ENCODE measurements around the gene MIP. TPM values are rescaled to one million over a fixed set of nuclear protein-coding genes. Genes with fewer than 3 reads are reported as not detected.

The MIP gene
- total RNA-seq, 1 donor from 2014 or later: not detected

DNA sequence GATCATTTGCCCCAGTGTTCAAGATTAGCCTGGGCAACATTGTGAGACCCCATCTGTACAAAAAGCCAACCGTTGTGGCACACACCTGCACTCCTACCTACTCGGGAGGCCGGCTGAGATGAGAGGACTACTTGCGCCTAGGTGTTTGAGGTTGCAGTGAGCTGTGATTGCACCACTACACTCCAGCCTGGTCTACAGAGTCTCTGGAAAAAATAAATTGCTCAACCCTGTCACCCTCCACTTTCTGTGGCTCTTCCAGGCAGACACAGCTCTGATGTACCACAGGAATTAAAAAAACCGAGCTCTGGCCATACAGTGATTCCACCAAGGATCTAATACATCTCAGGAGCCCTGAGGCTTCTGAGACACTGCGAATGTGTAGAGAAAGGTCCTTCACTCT lies 19.6 kb downstream of the MIP start:
- ATAC-seq: no peak
- intact Hi-C loops (cut with DNase I): no loop called here

DNA sequence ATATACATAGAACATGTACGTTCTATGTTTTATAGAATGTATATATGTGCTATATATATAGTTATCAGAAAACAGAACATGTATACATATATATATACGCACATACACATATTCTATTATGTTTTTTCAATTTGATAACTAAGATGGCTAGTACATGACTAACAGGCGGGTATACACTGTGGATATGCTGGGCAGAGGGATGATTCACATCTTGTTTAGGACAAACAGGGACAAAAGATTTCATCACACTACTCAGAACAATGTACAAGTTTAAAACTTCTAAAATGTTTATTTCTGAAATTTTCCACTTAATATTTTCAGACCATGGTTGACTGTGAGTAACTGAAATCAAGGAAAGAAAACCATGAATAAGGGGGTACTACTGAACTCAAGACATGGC lies 22.6 kb downstream of the MIP start:
- H3K27ac ChIP-seq: no peak overlapping the region
- DNase-seq (no peak), ATAC-seq (no peak)
- TF ChIP-seq, protein P1, sequence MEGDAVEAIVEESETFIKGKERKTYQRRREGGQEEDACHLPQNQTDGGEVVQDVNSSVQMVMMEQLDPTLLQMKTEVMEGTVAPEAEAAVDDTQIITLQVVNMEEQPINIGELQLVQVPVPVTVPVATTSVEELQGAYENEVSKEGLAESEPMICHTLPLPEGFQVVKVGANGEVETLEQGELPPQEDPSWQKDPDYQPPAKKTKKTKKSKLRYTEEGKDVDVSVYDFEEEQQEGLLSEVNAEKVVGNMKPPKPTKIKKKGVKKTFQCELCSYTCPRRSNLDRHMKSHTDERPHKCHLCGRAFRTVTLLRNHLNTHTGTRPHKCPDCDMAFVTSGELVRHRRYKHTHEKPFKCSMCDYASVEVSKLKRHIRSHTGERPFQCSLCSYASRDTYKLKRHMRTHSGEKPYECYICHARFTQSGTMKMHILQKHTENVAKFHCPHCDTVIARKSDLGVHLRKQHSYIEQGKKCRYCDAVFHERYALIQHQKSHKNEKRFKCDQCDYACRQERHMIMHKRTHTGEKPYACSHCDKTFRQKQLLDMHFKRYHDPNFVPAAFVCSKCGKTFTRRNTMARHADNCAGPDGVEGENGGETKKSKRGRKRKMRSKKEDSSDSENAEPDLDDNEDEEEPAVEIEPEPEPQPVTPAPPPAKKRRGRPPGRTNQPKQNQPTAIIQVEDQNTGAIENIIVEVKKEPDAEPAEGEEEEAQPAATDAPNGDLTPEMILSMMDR (IDR thresholded peaks at IDR 0.05): no peak
- H3K4me1 ChIP-seq: no peaks in the 10 kb centered on the region
- no peak overlapping the region for H3K4me3 ChIP-seq
- no peaks in the 10 kb centered on the region for H3K9me3 ChIP-seq
- H3K36me3 ChIP-seq: peaks cover 43% of the 10 kb centered on the region
- H3K27me3 ChIP-seq (ENCODE audit: low read depth): no peaks in the 10 kb centered on the region
- intact Hi-C loops (cut with DNase I): no loop called here

More for the DNA sequence above, 19.6 kb downstream of the MIP start:
- DNase-seq: no peak
- Histone ChIP-seq H3K27me3 (ENCODE audit: low read depth) (no peaks in the 10 kb centered on the region), H3K9me3 (no peaks in the 10 kb centered on the region), H3K27ac (no peak overlapping the region), H3K36me3 (peaks cover 25% of the 10 kb centered on the region), H3K4me1 (no peaks in the 10 kb centered on the region), H3K4me3 (no peak overlapping the region)
- TF ChIP-seq, protein P1 (IDR thresholded peaks at IDR 0.05): no peak

DNA sequence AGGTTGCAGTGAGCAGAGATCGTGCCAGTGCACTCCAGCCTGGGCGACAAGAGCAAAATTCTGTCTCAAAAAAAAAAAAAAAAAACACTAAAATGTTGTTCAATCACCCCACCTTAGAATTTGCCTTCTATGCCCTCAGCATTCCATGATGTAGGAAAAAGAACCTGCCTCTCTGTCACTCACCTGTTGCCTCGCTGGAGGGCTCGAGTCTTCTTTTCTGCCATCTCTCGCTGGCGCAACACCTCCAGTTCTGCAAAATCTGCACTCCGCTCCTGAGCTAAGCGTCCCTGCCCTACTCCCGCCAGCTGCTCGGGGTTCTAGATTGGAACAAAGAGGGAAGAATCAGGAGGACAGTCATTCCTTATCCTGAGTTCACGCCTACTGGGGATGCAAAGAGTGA lies 23.2 kb downstream of the MIP start:
- H3K27ac ChIP-seq: no peak overlapping the region
- H3K4me3 ChIP-seq: no peak overlapping the region
- ATAC-seq (no peak), DNase-seq (no peak)
- intact Hi-C loops (cut with DNase I): no loop called here
- peaks cover 43% of the 10 kb centered on the region for H3K36me3 ChIP-seq
- TF ChIP-seq, protein P1 (IDR thresholded peaks at IDR 0.05): no peak
- H3K9me3 ChIP-seq: no peaks in the 10 kb centered on the region
- no peaks in the 10 kb centered on the region for H3K27me3 ChIP-seq (ENCODE audit: low read depth)
- no peaks in the 10 kb centered on the region for H3K4me1 ChIP-seq

DNA sequence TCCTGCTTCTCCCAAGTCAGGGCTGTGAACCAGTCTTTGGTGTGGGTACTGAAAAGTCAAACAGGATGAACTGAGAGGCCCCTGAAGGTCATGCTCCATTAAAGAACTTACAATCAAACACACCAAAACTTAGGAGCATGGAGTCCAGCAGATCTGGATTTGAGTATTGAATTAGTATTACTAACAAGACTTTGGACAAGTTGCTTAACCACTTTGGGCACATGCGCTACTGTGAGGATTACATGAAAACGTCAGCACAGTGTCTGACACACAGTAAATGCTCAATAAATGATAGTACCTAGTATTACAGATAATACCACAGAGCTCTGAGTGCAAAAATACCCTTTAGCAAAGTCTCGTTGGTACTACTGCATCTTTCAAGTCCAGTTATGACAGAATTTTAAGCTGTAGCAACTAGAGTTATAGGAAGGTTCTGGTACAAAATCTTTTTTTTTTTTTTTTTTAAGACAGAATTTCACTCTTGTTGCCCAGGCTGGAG lies 28.5 kb downstream of the MIP start:
- intact Hi-C loops (cut with DNase I): no loop called here
- ATAC-seq (no peak), DNase-seq (no peak)
- Histone ChIP-seq H3K4me3 (no peak overlapping the region), H3K4me1 (no peaks in the 10 kb centered on the region), H3K27me3 (ENCODE audit: low read depth) (no peaks in the 10 kb centered on the region), H3K36me3 (peaks cover 69% of the 10 kb centered on the region), H3K9me3 (no peaks in the 10 kb centered on the region), H3K27ac (no peak overlapping the region)
- TF ChIP-seq, protein P1 (IDR thresholded peaks at IDR 0.05): no peak

DNA sequence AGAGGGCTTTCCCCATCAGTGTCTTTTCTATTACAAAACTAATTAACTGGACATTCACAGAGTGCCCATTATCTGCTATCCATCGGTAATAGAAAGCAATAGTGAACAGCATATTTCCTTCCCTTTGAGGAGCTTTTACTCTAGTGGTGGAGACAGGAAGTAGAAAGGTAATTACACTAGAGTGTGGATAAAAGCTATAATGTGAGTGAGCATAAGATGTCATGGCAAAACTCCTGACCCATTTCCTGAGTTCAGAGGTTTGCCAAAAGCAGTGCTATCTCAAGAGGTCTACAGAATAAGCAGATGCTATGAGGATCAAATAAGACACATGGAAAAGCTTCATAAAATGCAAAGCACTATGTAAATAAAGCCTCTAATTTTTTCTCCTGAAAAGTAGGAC lies 29.3 kb downstream of the MIP start:
- H3K9me3 ChIP-seq: no peaks in the 10 kb centered on the region
- no peaks in the 10 kb centered on the region for H3K4me1 ChIP-seq
- intact Hi-C loops (cut with DNase I): no loop called here
- H3K4me3 ChIP-seq: no peak overlapping the region
- no peaks in the 10 kb centered on the region for H3K27me3 ChIP-seq (ENCODE audit: low read depth)
- peaks cover 62% of the 10 kb centered on the region for H3K36me3 ChIP-seq
- DNase-seq (no peak), ATAC-seq (no peak)
- TF ChIP-seq, protein P1 (IDR thresholded peaks at IDR 0.05): no peak
- H3K27ac ChIP-seq: no peak overlapping the region

DNA sequence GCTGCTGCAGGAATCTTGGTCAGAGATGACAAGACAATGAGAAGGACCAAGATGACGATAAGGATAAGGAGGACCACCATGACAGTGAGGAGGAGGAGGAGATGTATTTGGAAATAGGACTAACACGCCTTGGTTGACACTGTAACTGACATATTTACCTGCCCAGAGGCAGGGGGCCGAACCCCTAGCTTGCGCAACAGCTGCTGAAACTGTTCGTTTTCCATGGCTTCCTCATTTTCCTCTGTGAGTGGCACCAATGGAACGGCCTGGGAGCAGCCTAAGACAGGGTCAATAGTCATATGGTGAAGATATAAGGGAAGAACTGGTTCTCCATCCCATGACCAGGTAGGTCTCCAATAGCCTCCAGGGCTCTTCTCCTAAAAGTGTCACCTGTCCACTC lies 34.0 kb downstream of the MIP start:
- no peaks in the 10 kb centered on the region for H3K27me3 ChIP-seq (ENCODE audit: low read depth)
- TF ChIP-seq, protein P1 (IDR thresholded peaks at IDR 0.05): no peak
- ATAC-seq: no peak

More for the DNA sequence above, 34.0 kb downstream of the MIP start:
- DNase-seq: no peak
- Histone ChIP-seq H3K27ac (no peak overlapping the region), H3K9me3 (no peaks in the 10 kb centered on the region), H3K4me3 (no peak overlapping the region), H3K4me1 (no peaks in the 10 kb centered on the region), H3K36me3 (peaks cover 49% of the 10 kb centered on the region)
- intact Hi-C loops (cut with DNase I): no loop called here
